Activated CD4-positive, alpha-beta T cell treated with anti-CD3 and anti-CD28 coated beads, Interleukin-2, amount 50 U/mL, for 16 hours (primary cell): ENCODE data around the gene PRDM15.

Source experiments
- DNase-seq: peaks from one replicate; pipeline ENCODE4 v3.0.0-alpha.2; 2020

The PRDM15 gene

GRCh38 chr21:41836166-41837015, 42.8 kb downstream of the PRDM15 start:
- no peak for DNase-seq

- DNase-seq: no peak
These were observed 43.4 kb downstream of the PRDM15 start for GRCh38 chr21:41835711-41836154.

- DNase-seq: no peak
These were observed 44.0 kb downstream of the PRDM15 start for GRCh38 chr21:41834926-41835663.

- no peak for DNase-seq
These were observed 44.8 kb downstream of the PRDM15 start for GRCh38 chr21:41834252-41834925.

GRCh38 chr21:41833497-41834115, 45.5 kb downstream of the PRDM15 start:
- no peak for DNase-seq

GRCh38 chr21:41832596-41833496, 46.3 kb downstream of the PRDM15 start:
- DNase-seq: no peak

- DNase-seq: no peak
These were observed 47.1 kb downstream of the PRDM15 start for GRCh38 chr21:41831866-41832595.

GRCh38 chr21:41831453-41831831, 47.7 kb downstream of the PRDM15 start:
- DNase-seq: no peak

GRCh38 chr21:41830764-41831452, 48.2 kb downstream of the PRDM15 start:
- DNase-seq: no peak

- no peak for DNase-seq
These were observed 48.9 kb downstream of the PRDM15 start for GRCh38 chr21:41830145-41830707.

- no peak for DNase-seq
These were observed 50.2 kb downstream of the PRDM15 start for GRCh38 chr21:41828884-41829360.

- no peak for DNase-seq
These were observed 50.9 kb downstream of the PRDM15 start for GRCh38 chr21:41827951-41828883.

- no peak for DNase-seq
These were observed 53.3 kb downstream of the PRDM15 start for GRCh38 chr21:41825881-41826280.

GRCh38 chr21:41825216-41825615, 53.9 kb downstream of the PRDM15 start:
- DNase-seq: no peak

- no peak for DNase-seq
These were observed 54.5 kb downstream of the PRDM15 start for GRCh38 chr21:41824466-41825207.

GRCh38 chr21:41823906-41824305, 55.2 kb downstream of the PRDM15 start:
- DNase-seq: no peak

- no peak for DNase-seq
These were observed 56.0 kb downstream of the PRDM15 start for GRCh38 chr21:41823166-41823565.

GRCh38 chr21:41821756-41822431, 57.2 kb downstream of the PRDM15 start:
- no peak for DNase-seq
